Vagina (tissue), 2 donors: ENCODE results near the gene BCAS3.

Source experiments
- CTCF ChIP-seq, 3 experiments: fragments of 450-650 bp in 2 of 3; fragments of 200-600 bp in 1 of 3; sonication (generic) in 1 of 3; IDR thresholded peaks; one replicate each; pipeline ENCODE4 v1.5.1; 2017 to 2019; ENCODE audit warnings: antibody characterized with exemption in 3 of 3, mild to moderate bottlenecking in 2 of 3, moderate library complexity in 2 of 3
- POLR2A ChIP-seq, 2 donors: fragments of 450-650 bp; IDR thresholded peaks; one replicate each; pipeline ENCODE4 v1.6.1; 2017; ENCODE audit warnings: antibody characterized with exemption in 2 of 2, mild to moderate bottlenecking in 2 of 2, moderate library complexity in 2 of 2

GRCh38 chr17:61091096-61091495 is 413.4 kb downstream of the BCAS3 start:
- TF ChIP-seq CTCF (IDR thresholded peaks at IDR 0.05) = no peak
- TF ChIP-seq POLR2A (IDR thresholded peaks at IDR 0.05) = no peak
